EH (cell line): Measurements from ENCODE around the gene VIL1.

ENCODE experiments used
- DNase-seq: peaks from one replicate; pipeline ENCODE4 v3.0.0-alpha.2; 2015; ENCODE audit warnings: low read depth

VIL1 gene

DNA sequence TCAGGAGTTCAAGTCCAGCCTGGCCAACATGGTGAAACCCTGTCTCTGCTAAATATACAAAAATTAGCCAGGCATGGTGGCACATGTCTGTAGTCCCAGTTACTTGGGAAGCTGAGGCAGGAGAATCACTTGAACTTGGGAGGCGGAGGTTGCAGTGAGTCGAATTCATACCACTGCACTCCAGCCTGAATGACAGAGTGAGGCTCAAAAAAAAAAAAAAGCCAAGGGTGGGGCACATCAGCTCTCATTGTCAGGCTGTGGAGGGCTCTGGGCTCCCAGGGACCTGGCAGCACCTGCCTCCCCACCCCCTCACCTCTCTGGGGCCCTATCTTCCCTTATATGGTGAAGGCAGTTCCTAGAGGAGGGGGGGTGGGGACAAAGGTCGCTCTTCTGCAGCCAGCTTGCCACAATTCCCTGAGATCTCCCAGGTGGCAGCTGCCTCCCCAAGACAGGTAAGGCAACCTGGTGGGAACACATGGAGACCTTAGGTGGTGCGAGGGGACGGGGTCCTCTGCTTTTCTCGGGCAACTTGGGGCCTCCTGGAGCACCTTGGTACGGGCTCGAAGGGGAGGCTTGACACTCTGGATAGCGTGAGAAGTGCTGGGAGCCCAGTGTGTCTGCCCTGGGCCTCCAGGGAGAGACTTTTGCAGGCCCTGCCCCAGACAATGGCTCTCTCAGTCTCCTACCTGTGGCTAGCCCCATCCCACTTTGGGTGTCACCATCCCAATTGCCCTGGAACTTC, at the start of gene VIL1:
TSS of gene VIL1 (plus strand) at position 407 of the 742 bp plus-strand sequence. CDS start 4,656 bp downstream, outside the sequence.
- DNase-seq, result no peak

DNA sequence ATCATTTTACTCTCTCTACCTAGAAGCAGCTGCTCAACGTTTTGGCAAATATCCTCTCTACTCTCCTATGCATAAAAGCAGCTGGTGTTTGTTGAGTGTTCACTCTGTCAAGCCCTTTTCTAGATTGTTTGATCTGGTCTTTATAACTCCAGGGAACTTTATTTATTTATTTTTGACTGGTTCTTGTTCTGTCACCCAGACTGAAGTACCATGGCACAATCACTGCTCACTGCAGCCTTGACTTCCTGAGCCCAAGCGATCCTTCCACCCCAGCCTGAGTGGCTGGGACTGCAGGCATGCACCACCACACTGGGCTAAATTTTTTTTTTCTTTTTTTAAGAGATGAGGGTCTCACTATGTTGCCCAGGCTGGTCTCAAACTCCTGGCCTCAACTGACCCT, 49.6 kb upstream of the VIL1 start:
- DNase-seq, result no peak

- DNase-seq, result no peak
Observed at GRCh38 chr2:218370410-218371063, 48.4 kb upstream of the VIL1 start.

DNA sequence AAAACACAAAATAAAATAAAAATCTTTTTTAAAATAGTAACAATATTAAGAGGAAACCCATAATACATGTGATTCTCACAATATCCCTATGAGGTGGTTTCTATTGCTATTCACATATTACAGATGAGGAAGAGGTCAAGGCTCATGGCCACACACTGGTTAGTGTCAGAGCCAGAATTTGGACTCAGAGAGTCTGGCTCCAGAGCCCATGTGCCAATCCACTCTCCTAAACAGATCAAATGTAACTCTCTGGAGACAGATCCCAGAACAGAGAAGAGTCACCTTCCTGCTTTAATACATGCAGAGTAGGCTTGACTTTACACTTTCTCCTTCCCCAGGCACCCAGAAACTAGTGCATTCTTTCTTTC, 47.0 kb upstream of the VIL1 start:
- DNase-seq, result no peak

GRCh38 chr2:218374795-218375194, 44.1 kb upstream of the VIL1 start:
- no peak for DNase-seq

- peak; percentile 78 for DNase-seq
Observed at GRCh38 chr2:218375212-218375611, 43.7 kb upstream of the VIL1 start.

DNA sequence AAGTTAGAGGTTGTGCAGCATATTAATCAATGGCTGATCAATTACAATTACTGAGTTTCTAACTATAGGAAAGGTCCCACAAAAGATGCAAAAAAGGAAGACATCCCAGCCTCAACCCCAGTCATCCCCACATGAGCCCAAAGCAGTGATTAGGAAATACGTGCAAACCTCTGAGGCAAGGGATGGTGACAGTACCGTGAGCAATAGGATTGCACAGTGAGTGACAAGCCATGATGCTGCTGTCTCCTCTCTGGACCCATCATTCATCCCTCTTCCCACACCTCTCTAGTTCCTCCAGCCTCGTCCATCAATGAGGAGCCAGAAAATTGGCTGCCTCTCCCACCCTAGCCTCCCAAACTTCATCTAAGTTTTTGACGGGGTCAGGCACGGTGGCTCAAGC, 40.9 kb upstream of the VIL1 start:
- DNase-seq, result no peak

- no peak for DNase-seq
Observed at GRCh38 chr2:218381916-218382366, 37.0 kb upstream of the VIL1 start, which contains the start of gene SLC11A1. Gene SLC11A1, plus strand, starts transcription at chr2:218382273. Its CDS starts 96 bp downstream, at chr2:218382369.

DNA sequence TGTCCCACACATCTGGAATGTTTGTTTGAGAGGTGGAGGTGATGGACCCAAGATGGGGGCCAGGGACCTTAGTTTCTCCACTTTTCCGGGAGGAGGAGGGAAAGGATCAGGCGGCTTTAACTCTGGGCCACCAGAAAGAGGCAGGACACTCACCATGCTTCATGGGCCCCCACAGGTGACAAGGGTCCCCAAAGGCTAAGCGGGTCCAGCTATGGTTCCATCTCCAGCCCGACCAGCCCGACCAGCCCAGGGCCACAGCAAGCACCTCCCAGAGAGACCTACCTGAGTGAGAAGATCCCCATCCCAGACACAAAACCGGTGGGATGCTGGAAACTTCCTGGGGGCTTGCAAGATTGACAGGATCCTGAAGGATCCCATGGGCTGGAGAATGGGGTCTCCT, 36.1 kb upstream of the VIL1 start:
- no peak for DNase-seq

DNA sequence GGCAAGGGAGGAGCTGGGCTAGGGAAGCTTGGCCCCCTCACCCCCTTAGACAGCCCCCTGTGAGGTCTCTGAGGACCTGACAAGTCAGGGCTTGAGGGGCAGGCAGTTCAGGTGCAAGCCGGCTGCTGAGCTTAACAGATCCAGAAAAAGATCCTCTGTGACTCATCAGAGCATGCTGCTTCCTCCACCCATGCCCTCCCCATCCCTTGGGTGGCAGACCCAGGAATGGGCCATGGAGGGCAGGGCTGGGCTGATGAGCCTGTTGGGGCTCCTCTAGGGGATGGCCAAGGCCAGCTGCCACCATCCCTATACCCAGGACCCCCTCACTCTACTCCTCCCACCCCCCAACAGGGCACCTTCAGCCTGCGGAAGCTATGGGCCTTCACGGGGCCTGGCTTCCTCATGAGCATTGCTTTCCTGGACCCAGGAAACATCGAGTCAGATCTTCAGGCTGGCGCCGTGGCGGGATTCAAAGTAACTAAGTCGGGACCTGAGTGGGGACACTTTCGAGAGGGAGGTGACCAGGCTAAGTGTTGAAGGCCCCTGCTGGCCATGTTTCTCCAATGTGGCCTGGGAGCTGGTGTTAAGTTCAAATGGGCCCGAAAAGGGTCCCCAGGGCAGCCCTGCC, 34.9 kb upstream of the VIL1 start:
- DNase-seq, result peak; percentile 24

DNA sequence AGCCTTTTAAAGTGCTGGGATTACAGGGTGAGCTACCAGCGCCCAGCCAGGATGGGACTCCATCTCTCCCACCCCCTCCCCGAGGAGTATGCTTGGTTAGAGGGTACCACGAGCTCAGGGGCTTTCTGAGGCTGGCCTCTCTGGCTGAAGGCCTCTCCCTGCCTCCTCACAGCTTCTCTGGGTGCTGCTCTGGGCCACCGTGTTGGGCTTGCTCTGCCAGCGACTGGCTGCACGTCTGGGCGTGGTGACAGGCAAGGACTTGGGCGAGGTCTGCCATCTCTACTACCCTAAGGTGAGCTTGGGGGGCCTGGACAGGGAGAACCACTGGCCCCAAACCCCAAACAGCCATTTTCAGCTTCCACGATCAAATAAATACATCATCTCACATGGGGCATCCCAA, 33.9 kb upstream of the VIL1 start:
- DNase-seq, result no peak

DNA sequence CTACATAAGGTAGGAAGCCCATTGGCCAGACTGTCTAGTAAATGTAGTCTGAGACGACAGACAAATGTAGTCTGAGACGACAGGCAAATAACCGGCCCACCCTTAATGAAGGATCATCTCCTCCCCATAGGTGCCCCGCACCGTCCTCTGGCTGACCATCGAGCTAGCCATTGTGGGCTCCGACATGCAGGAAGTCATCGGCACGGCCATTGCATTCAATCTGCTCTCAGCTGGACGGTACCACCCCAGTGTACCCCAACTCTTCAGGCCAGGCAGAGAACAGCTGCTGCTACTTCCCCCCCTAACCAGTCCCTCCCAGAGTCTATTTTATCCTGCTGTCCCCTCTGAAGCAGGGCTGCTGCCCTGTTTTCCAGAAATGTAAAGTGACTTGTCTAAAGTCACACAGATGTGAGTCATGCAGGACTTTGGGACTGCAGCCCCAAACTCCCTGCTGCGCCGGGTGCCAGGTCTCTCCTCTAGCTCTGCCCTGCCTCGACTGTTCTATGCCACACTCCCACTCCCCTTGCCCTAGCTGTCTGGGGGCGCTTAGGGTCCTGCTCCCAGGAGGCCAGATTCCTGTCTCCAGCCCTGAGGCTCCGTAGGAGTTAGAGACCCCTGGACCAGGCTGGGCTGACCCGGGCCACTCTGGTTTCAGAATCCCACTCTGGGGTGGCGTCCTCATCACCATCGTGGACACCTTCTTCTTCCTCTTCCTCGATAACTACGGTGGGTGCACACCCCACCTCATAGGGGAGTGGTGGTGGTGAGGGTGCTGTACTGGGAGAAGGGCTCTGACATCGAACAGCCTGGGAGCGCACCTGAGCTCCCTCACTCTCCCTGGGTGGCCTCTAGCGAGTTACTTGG, 32.2 kb upstream of the VIL1 start:
- no peak for DNase-seq

GRCh38 chr2:218387369-218388194, 31.3 kb upstream of the VIL1 start:
- peak; percentile 65 for DNase-seq

GRCh38 chr2:218389333-218390150, 29.4 kb upstream of the VIL1 start:
- DNase-seq, result no peak

GRCh38 chr2:218391202-218391601, 27.7 kb upstream of the VIL1 start:
- DNase-seq, result no peak

DNA sequence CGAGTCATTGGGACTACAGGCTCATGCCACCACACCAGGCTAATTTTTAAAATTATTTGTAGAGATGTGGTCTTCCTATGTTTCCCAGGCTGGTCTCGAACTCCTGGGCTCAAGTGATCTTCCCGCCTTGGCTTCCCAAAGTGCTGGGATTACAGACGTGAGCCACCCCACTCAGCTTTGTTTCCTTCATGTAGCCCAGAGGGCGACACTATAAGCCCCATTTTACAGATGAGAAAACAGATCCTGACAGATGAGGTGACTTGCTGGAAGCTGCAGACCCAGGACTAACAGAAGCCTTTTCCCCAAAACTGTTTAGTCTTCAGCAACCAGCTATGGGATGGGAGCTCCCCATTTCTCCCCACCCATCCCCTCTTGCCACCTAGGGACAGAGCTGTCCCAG, 26.5 kb upstream of the VIL1 start:
- DNase-seq, result no peak

DNA sequence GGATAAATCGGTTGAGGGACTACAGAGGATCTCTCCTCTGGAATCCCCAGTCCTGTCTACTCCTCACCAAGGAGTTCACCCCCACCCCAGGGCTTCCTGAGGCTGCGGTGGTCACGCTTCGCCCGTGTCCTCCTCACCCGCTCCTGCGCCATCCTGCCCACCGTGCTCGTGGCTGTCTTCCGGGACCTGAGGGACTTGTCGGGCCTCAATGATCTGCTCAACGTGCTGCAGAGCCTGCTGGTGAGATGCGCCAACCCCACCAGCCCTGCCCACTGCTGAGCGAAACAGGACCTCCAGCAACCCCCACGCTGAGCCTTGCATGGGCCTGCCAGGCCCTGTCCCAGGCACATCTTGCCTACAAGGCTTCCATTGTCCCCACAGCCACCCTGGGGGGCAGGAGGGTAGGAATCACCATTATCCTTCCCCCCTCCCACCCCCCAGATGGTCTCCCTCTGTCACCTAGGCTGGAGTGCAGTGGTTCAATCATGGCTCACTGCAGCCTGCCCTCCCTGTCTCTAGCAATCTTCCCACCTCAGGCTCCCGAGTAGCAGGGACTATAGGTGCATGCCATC, 25.9 kb upstream of the VIL1 start:
- DNase-seq, result no peak

- DNase-seq, result no peak
Observed at GRCh38 chr2:218393750-218394290, 25.1 kb upstream of the VIL1 start.

DNA sequence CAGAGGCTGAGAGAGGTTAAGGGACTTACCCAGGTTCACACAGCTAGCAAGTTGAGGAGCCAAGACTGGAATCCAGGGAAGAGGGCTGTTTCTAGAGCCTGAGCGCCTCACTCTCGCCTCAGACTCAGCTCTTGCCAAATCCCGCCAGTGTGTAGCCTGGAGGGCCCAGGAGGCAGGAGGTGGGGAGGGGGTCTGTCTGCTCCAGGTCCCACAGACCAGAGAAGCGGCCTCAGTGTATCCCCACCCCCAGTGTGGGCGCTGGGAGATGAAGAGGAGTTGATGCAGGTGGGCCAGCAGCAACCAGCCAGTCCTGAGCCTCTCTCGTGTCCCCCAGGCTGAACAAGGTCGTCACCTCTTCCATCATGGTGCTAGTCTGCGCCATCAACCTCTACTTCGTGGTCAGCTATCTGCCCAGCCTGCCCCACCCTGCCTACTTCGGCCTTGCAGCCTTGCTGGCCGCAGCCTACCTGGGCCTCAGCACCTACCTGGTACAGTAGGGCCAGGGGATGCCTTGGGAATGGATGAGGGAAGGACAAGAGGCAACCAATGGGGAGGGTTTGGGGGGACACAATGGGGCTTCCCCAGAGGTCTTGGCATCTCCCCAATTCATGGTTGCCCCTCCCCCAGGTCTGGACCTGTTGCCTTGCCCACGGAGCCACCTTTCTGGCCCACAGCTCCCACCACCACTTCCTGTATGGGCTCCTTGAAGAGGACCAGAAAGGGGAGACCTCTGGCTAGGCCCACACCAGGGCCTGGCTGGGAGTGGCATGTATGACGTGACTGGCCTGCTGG, 24.4 kb upstream of the VIL1 start:
- no peak for DNase-seq
